Bronchial epithelial cell (primary cell): ENCODE data around the gene SMIM28. TPM values are rescaled to one million over a fixed set of nuclear protein-coding genes. Genes with fewer than 3 reads are reported as not detected.

Source experiments
- DNase-seq: peaks from one replicate; pipeline ENCODE4 v3.0.0-alpha.2; 2010; ENCODE audit warnings: low read depth
- FAIRE-seq: peaks from 2 replicates; lab custom pipeline; 2011; peaks lifted over from hg19 to GRCh38; lab: Jason Lieb, UNC
- H3K27me3 ChIP-seq: 2 replicates; pipeline ENCODE4 v1.5.1; 2011; ENCODE audit warnings: low read length; ENCODE audit not compliant: control insufficient read depth, insufficient read depth
- H3K36me3 ChIP-seq: 2 replicates; pipeline ENCODE4 v1.5.1; 2011; ENCODE audit warnings: low read length; ENCODE audit not compliant: control insufficient read depth, insufficient read depth
- H3K4me3 ChIP-seq: 2 replicates; pipeline ENCODE4 v1.5.1; 2011; ENCODE audit warnings: mild to moderate bottlenecking, low read depth, low read length, control low read depth
- CTCF ChIP-seq: IDR thresholded peaks from 2 replicates; pipeline ENCODE4 v1.5.1; 2011; ENCODE audit warnings: mild to moderate bottlenecking, moderate library complexity, low read length, control low read depth, inconsistent platforms; ENCODE audit not compliant: insufficient read depth, severe bottlenecking
- total RNA-seq: library from RNA; depleted of rRNA; stranded (reverse); fragments of >200 nt; gene quantifications from 2 replicates; pipeline ENCODE4 v1.2.1, GENCODE V29; 2014

The SMIM28 gene
- total RNA-seq, 1 donor from 2014 or later, result not detected

- peaks cover under 1% of the 10 kb centered on the region for H3K36me3 ChIP-seq
- H3K27me3 ChIP-seq, result no peaks in the 10 kb centered on the region
- FAIRE-seq (no peak), DNase-seq (no peak)
- no peak for TF ChIP-seq CTCF
- no peak overlapping the region for H3K4me3 ChIP-seq
Observed at GRCh38 chr6:138400326-138400725, 22.6 kb downstream of the SMIM28 start.

- FAIRE-seq (no peak), DNase-seq (no peak)
- Histone ChIP-seq H3K4me3 (no peak overlapping the region), H3K27me3 (no peaks in the 10 kb centered on the region), H3K36me3 (peaks cover 8% of the 10 kb centered on the region)
- TF ChIP-seq CTCF, result no peak
Observed at GRCh38 chr6:138401960-138402837, 24.5 kb downstream of the SMIM28 start.

- Histone ChIP-seq H3K4me3 (no peak overlapping the region), H3K36me3 (peaks cover 12% of the 10 kb centered on the region), H3K27me3 (no peaks in the 10 kb centered on the region)
- no peak for DNase-seq
- FAIRE-seq, result no peak
- TF ChIP-seq CTCF, result no peak
Observed at GRCh38 chr6:138402838-138403187, 25.1 kb downstream of the SMIM28 start.

- Histone ChIP-seq H3K27me3 (no peaks in the 10 kb centered on the region), H3K4me3 (peak overlapping the region; percentile 76), H3K36me3 (peaks cover 12% of the 10 kb centered on the region)
- FAIRE-seq (no peak), DNase-seq (no peak)
- peak; percentile 19 for TF ChIP-seq CTCF
Observed at GRCh38 chr6:138403324-138403800, 25.7 kb downstream of the SMIM28 start.

GRCh38 chr6:138403801-138404665 lies 26.3 kb downstream of the SMIM28 start, which contains the start of gene HEBP2:
TSS of gene HEBP2 (plus strand) at chr6:138404223. CDS start at chr6:138404496, 273 bp downstream.
- Histone ChIP-seq H3K36me3 (peaks cover 14% of the 10 kb centered on the region), H3K4me3 (peak within 1 kb of the TSS; percentile 76), H3K27me3 (no peaks in the 10 kb centered on the region)
- FAIRE-seq, result no peak
- DNase-seq, result peak; percentile 83
- peak; percentile 28 for TF ChIP-seq CTCF
